DMS114 treated with DMSO at 0.1 percent for 48 hours (cell line): Measurements from ENCODE around the gene TMEM220.
"Not testable (repeated sequence)": the region's sequence is repeated elsewhere in the genome, so short reads cannot be mapped to it uniquely, and the experiment has no call there.

Experiments used
- DNase-seq: peaks from one replicate; lab custom pipeline; 2025; ENCODE audit not compliant: unreplicated experiment; lab: John Stamatoyannopoulos, UW

TMEM220 gene

GRCh38 chr17:10755592-10756127 lies 25.8 kb upstream of the TMEM220 start:
- no peak for DNase-seq

DNA sequence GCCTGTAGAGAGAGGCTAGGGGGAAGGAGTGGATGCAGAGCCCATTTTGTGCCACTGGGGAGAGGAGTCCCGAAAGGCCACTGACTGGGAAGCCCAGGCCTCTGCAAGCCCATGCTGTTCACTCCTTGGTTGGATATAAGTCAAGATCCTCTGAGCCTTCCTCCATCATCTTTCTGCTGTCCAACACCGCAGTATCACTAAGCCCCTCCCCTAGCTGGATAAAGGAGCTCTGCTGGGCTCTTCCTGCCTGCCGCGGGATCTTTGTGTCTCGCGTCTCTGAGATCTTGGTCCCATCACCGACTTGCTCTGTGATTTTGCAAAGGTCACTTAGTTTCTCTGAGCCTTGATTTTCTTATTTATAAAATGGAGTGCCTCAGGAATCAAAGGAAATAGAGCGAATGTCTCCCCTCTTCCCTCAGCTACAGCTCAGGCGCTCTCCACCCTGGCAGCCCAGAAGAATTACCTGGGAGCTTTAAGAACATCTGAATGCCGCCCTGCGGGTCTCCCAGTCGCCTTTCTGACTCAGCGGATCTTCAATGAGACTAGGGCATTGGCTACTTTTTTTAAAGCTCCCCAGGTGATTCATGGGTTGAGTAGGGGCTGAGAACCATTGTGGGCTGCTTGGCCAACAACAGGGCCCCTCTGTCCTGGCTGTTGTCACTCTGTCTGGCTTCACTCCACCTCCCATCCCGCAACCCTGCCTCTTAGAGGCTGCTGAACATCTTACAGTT lies 25.2 kb upstream of the TMEM220 start:
- DNase-seq = no peak

GRCh38 chr17:10754109-10754508 lies 24.3 kb upstream of the TMEM220 start:
- peak; percentile 11 for DNase-seq

DNA sequence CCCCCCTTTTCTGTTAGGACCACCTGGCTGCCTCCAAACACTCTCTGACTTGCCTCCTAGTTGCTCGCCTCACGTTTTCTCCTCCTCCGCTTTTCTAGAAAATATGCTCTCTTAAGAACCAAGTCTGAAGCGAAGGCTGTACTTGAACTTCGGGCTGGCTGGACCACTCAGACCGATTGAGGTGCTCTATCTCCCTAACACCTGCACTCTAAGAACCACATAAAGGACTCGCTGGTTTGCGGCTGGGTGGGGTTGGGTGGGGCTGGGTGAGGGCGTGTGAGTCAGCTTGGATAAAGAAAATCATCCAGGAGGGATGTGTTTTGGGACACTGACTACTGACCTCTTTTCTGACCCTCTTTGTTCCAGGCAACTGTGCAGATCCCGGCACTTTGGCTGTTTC lies 22.9 kb upstream of the TMEM220 start:
- no peak for DNase-seq

GRCh38 chr17:10751563-10751962 lies 21.7 kb upstream of the TMEM220 start:
- DNase-seq = no peak

GRCh38 chr17:10750210-10750609 lies 20.4 kb upstream of the TMEM220 start:
- no peak for DNase-seq

GRCh38 chr17:10748531-10749181 lies 18.8 kb upstream of the TMEM220 start:
- no peak for DNase-seq

GRCh38 chr17:10745231-10745630 lies 15.4 kb upstream of the TMEM220 start:
- DNase-seq = no peak

- no peak for DNase-seq
These were observed 14.7 kb upstream of the TMEM220 start for GRCh38 chr17:10744501-10745000.

DNA sequence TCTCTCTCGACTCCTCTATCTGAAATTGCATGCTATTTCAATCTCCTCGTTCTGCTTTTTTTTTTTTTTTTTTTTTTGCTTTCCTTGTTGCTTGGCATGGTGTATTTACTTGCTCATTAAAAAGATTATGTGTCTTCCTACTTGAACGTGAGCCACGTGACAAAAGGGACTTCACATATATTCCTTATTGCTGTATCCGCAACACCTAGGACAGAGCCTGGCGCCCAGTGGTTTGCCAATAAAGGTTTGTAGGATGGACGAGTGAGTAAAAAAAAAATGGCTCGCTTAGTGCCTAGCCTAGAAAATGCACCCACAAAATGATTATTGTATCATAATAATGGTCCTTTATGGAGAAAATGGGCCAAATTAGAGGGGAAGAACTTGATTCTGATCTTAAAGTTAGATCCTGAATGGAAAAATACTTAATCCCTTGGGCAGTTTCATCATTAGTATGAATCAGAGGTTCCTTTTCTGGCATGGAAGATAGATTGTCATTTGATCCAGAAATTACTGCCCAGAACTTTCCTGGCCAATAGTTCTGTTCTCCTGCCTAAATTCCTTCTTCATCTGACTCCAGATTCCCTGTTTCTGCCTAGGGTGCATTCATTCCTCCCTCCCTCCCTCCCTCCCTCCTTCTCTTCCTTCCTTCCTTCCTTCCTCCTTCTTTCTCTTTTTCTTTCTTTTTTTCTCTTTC lies 13.6 kb upstream of the TMEM220 start:
- DNase-seq = no peak

DNA sequence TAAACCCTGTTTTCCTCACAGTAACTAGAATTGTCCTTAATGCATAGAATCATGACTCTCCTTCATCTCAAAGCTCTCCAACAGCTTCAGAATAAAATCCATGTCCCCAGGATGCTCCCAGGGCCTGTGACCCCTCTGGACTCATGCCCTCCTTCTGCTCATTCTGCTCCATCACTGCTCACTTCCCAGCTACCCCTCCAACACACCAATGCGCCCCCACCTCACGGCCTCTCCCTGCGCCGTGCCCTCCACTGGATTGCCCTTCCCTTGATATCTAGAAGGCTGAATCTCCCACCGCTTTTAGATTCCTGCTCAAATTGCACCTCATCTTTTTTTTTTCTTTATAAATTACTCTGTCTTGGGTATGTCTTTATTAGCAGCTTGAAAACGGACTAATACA lies 12.6 kb upstream of the TMEM220 start:
- no peak for DNase-seq

DNA sequence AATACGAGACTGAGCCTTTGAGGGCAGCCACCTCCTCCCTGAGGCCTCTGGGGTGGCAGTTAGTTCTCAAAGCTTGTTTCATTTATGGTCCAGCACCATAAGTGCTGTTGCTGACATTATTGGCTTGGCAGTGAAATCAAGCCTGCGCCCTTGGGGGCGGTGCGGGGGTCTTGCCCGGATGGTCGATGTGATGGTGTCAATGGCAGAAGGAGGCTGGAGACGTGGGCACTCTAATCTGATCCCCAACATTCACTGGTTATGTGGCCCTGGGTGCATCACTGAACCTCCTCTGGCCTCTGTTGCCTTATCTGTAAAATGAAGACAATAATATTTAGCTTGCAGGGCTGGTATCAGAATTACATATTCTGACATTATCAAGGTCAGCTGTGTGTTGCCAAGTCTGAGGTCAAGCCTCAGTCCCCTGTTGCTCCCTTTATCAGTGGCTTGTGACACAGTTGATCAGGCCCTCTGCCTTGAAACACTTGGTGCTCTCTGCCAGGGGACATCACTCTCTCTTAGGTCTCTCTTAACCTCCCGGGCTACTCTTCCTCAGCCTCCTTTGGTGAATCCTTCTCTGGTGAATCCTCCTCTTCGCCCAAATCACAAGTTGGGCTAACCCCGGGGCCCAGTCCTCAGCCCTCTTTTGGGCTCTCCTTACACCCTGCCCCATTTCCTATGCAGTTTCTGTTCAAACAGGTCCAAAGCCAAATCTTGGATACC lies 11.8 kb upstream of the TMEM220 start:
- no peak for DNase-seq

- DNase-seq = no peak
These were observed 9.6 kb upstream of the TMEM220 start for GRCh38 chr17:10739386-10739785.

- DNase-seq = no peak
These were observed 8.9 kb upstream of the TMEM220 start for GRCh38 chr17:10738521-10739258.

DNA sequence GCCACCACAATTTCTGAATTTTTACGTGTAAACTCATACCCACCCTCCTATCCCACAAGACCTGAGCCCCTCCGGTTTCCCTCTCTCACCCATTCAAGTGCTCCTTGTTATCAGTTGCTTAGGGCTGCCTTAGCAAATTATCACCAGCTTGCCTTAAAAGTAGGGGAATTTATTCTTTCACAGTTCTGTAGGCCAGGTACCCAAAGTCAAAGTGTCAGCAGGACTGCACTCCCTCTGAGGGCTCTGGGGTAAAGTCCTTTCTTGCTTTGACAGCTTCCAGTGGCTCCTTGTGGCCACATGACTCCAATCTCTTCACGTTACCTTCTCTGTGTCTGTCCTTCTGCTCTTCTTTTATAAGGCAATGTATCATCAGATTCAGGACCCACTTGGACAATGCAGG lies 7.9 kb upstream of the TMEM220 start:
- DNase-seq = no peak

- DNase-seq = peak; percentile 69
These were observed 7.4 kb upstream of the TMEM220 start for GRCh38 chr17:10737168-10737622.

DNA sequence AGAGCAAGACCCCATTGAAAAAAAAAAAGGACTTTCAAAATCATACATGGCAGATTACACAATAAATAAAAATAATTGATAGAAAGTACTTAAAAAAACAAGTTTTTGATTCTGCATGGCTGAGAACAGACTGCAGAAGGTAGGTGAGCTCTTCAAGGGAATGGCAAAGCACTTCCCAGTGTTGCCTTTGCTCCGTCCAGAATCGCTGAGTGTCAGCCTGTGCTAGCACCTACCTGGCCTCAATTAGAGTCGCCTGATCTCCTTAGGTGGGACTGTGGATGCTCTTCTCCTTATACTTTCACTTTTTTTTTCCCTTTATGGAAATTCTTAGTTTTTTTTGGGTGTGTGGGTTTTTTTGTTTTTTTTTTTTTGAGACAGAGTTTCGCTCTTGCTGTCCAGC lies 6.0 kb upstream of the TMEM220 start:
- no peak for DNase-seq

GRCh38 chr17:10735251-10735650 lies 5.4 kb upstream of the TMEM220 start:
- DNase-seq = no peak

GRCh38 chr17:10733666-10734065 lies 3.8 kb upstream of the TMEM220 start:
- DNase-seq = no peak

DNA sequence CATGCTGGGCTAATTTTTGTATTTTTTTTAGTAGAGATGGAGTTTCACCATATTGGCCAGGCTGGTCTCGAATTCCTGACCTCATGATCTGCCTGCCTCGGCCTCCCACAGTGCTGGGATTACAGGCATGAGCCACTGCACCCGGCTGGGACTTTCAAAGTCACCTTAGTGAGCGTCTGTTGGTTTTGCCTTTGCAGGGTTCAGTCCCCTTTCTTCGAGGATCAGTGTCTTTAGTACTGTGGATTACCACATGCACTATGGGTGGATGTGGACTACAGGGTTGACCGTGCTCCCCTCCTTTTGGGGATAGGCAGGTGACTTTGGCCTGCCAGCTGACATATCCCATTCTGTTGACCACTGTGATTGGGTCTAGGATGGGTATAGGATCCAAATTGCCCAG lies 2.3 kb upstream of the TMEM220 start:
- not testable (repeated sequence) for DNase-seq
